HuH-7 (cell line): ENCODE data around the gene CCDC34.

Experiments used
- DNase-seq: peaks from one replicate; pipeline ENCODE4 v3.0.0; 2011; ENCODE audit warnings: low spot score

Gene CCDC34

GRCh38 chr11:27362749-27363575 is at the start of gene CCDC34:
TSS of gene CCDC34 (minus strand) at chr11:27363215. CDS start at chr11:27363194, 21 bp downstream.
- DNase-seq, result peak; percentile 98

GRCh38 chr11:27412192-27412691 is 49.2 kb upstream of the CCDC34 start:
- no peak for DNase-seq

GRCh38 chr11:27411328-27411727 is 48.3 kb upstream of the CCDC34 start:
- DNase-seq, result no peak

- DNase-seq, result no peak
These were observed 47.3 kb upstream of the CCDC34 start for GRCh38 chr11:27410272-27410671.

- DNase-seq, result no peak
These were observed 46.7 kb upstream of the CCDC34 start for GRCh38 chr11:27409742-27410141.

GRCh38 chr11:27409049-27409448 is 46.0 kb upstream of the CCDC34 start:
- DNase-seq, result no peak

- DNase-seq, result no peak
These were observed 45.3 kb upstream of the CCDC34 start for GRCh38 chr11:27408246-27408800.

GRCh38 chr11:27406498-27407354 is 43.7 kb upstream of the CCDC34 start:
- DNase-seq, result no peak

GRCh38 chr11:27405134-27405533 is 42.1 kb upstream of the CCDC34 start:
- no peak for DNase-seq

GRCh38 chr11:27404427-27404826 is 41.4 kb upstream of the CCDC34 start:
- peak; percentile 17 for DNase-seq

GRCh38 chr11:27403195-27403594 is 40.2 kb upstream of the CCDC34 start:
- no peak for DNase-seq

GRCh38 chr11:27402450-27402849 is 39.4 kb upstream of the CCDC34 start:
- DNase-seq, result no peak

- peak; percentile 17 for DNase-seq
These were observed 38.9 kb upstream of the CCDC34 start for GRCh38 chr11:27401833-27402316.

GRCh38 chr11:27401280-27401832 is 38.3 kb upstream of the CCDC34 start:
- no peak for DNase-seq

GRCh38 chr11:27398400-27398770 is 35.4 kb upstream of the CCDC34 start:
- no peak for DNase-seq

- no peak for DNase-seq
These were observed 34.8 kb upstream of the CCDC34 start for GRCh38 chr11:27397624-27398399.

- no peak for DNase-seq
These were observed 33.3 kb upstream of the CCDC34 start for GRCh38 chr11:27396259-27396839.

- peak; percentile 32 for DNase-seq
These were observed 32.7 kb upstream of the CCDC34 start for GRCh38 chr11:27395556-27396258.

GRCh38 chr11:27394781-27395228 is 31.8 kb upstream of the CCDC34 start:
- DNase-seq, result no peak
